Heart left ventricle (tissue), 16 donors: ENCODE measurements around the gene PDGFRA. TPM values are rescaled to one million over a fixed set of nuclear protein-coding genes. Genes with fewer than 3 reads are reported as not detected.
A peak's percentile ranks its signal among the peaks of the same experiment; 100 is the strongest.

Experiments used
- ATAC-seq, 4 donors: fragments of 200-7000 bp; cut with Tn5 transposase; one replicate each; pipeline ENCODE4 v1.9.1; 2020 to 2022; ENCODE audit warnings: moderate library complexity in 4 of 4, mild to moderate bottlenecking in 3 of 4, moderate number of reproducible peaks in 1 of 4
- DNase-seq, 5 donors: peaks; one replicate each; pipeline ENCODE4 v3.0.0-alpha.2; 2020
- H3K27ac ChIP-seq, 12 donors: fragments of 200-600 bp; sonication (generic) in 4 of 12; one replicate each; pipeline versions ENCODE4 v1.5.0 to v1.8.0; 2016 to 2022; ENCODE audit warnings: mild to moderate bottlenecking in 2 of 12
- H3K27me3 ChIP-seq, 9 donors: fragments of 200-600 bp; sonication (generic) in 2 of 9; one replicate each; pipeline versions ENCODE4 v1.5.1 to v1.8.0; 2016 to 2022; ENCODE audit warnings: mild to moderate bottlenecking in 3 of 9
- H3K36me3 ChIP-seq, 9 donors: fragments of 200-600 bp; sonication (generic) in 2 of 9; one replicate each; pipeline versions ENCODE4 v1.5.0 to v1.8.0; 2018 to 2022; ENCODE audit warnings: mild to moderate bottlenecking in 2 of 9
- H3K4me1 ChIP-seq, 12 donors: fragments of 200-600 bp; sonication (generic) in 4 of 12; one replicate each; pipeline versions ENCODE4 v1.5.0 to v1.8.0; 2016 to 2022; ENCODE audit warnings: mild to moderate bottlenecking in 3 of 12
- H3K4me3 ChIP-seq, 12 donors: fragments of 200-600 bp; sonication (generic) in 4 of 12; one replicate each; pipeline versions ENCODE4 v1.5.0 to v1.8.0; 2017 to 2022; ENCODE audit warnings: mild to moderate bottlenecking in 9 of 12, moderate library complexity in 4 of 12
- H3K9me3 ChIP-seq, 12 donors: fragments of 200-600 bp; sonication (generic) in 4 of 12; one replicate each; pipeline versions ENCODE4 v1.5.0 to v1.8.0; 2016 to 2022; ENCODE audit warnings: mild to moderate bottlenecking in 1 of 12
- POLR2A ChIP-seq, 2 donors: fragments of 450-650 bp; IDR thresholded peaks; one replicate each; pipeline ENCODE4 v1.6.1; 2017; ENCODE audit warnings: antibody characterized with exemption in 2 of 2, mild to moderate bottlenecking in 2 of 2, moderate library complexity in 2 of 2
- WGBS, 4 donors: extraction: QIAGEN DNeasy Blood & Tissue Kit in 2 of 4; methylation state at CpG; one replicate each; pipeline versions ENCODE4 v1.1.5 to v1.1.7; 2013 to 2018; 5-methylcytosine and 5-hydroxymethylcytosine counted together
- intact Hi-C, 10 donors: fragments of 100-400 bp; cut with DNase I; formaldehyde crosslinking; loops; one replicate each; pipeline versions ENCODE4 v1.11.1 to v1.14.2; 2022
- polyA plus RNA-seq, 2 donors: library from polyadenylated mRNA; stranded (reverse); fragments of 200-250 nt; gene quantifications; one replicate each; pipeline ENCODE4 v1.2.3, GENCODE V29; 2013
- total RNA-seq, 9 donors: library from RNA; depleted of rRNA in 2 of 9; stranded (reverse); fragments of >200 nt in 2 of 9; fragmentation: NEBNext Ultra II Directional in 3 of 9; extraction: Animal tissue kit (Norgen Biotek cat#: 25700) in 3 of 9; gene quantifications; one replicate each; pipeline versions ENCODE4 v1.1.0 to v1.2.4, GENCODE V29; 2016 to 2023
- TF ChIP-seq, protein P1 (sequence below), 12 donors: fragments of 200-600 bp; sonication (generic) in 4 of 12; IDR thresholded peaks; one replicate each; pipeline versions ENCODE4 v1.5.0 to v1.8.0; 2018 to 2022; ENCODE audit warnings: antibody characterized with exemption in 12 of 12, mild to moderate bottlenecking in 5 of 12
- donor health status: ischemic (EF 13 %, LVEDD 7.1; RV severe dilation, severe dysfunction).
- donor health status: healthy with polysubstance abuse.
- donor health status: DM: no; HTN: yes; CAD: no.
- donor health status: DM: no; HTN: no; CAD: no.
- donor health status: ischemic (EF 25% LVEDD 6.9; RV normal size, moderate dysfunction).
- donor health status: ischemic (EF 25% LVEDD 5.7; RV mildly dilated, moderate dysfunction).
- donor health status: healthy.
- donor health status: DM: yes; HTN: yes; CAD: no.
- donor health status: ischemic (EF 35%, LVEDD 5.7; RV mildly dilated, moderate dysfunction).
- donor health status: nonischemic (EF 11% LVEDD 7.7; RV severe dilation, severe dysfunction).
- donor health status: DM: yes; HTN: yes; CAD: no.
- donor health status: PGD.
- donor health status: ischemic (EF 29% LVEDD 5.4; RV normal size, mild dysfunction).
- donor health status: nonischemic (EF 23%, LVEDD 6.1; RV moderate dilation, normal function).

The PDGFRA gene
- total and polyA plus RNA-seq, 11 donors, result 4.3 to 58.1 (median 18.9) TPM

DNA sequence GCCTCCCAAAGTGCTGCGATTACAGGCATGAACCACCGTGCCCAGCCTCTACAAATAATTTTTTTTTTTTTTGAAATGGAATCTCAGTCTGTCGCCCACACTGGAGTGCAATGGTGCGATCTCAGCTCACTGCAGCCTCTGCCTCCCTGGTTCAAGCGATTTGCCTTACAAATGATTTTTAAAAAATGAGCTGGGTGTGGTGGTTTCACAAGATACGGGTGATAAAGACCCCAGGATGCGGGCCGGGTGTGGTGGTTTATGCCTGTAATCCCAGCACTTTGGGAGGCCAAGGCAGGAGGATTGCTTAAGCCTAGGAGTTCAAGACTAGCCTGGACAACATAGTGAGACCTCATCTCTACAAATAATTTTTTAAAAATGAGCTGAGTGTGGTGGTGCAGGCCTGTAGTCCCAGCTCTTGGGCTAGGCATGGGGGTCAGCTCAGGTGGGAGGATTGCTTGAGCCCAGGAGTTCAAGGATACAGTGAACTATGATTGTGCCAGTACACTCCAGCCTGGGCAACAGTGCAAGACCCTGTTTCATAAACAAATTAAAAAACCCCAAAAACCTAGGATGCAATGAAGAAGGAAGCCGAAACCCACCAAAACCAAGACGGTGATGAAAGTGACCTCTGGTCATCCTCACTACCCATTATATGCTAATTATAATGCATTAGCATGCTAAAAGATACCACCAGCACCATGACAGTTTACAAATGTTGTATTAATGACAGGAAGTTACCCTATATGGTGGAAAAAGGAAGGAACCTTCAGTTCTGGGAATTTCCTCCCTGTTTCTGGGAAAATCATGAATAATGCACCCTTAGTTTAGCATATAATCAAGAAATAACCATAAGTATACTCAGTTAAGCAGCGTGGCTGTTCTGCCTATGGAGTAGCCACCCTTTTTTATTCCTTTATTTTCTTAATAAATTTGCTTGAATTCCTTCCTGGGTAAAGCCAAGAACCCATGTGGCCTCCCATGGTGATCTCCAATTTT lies 27.7 kb downstream of the PDGFRA start:
- no peak for ATAC-seq
- TF ChIP-seq POLR2A (IDR thresholded peaks at IDR 0.05), result no peak
- TF ChIP-seq, protein P1, sequence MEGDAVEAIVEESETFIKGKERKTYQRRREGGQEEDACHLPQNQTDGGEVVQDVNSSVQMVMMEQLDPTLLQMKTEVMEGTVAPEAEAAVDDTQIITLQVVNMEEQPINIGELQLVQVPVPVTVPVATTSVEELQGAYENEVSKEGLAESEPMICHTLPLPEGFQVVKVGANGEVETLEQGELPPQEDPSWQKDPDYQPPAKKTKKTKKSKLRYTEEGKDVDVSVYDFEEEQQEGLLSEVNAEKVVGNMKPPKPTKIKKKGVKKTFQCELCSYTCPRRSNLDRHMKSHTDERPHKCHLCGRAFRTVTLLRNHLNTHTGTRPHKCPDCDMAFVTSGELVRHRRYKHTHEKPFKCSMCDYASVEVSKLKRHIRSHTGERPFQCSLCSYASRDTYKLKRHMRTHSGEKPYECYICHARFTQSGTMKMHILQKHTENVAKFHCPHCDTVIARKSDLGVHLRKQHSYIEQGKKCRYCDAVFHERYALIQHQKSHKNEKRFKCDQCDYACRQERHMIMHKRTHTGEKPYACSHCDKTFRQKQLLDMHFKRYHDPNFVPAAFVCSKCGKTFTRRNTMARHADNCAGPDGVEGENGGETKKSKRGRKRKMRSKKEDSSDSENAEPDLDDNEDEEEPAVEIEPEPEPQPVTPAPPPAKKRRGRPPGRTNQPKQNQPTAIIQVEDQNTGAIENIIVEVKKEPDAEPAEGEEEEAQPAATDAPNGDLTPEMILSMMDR (IDR thresholded peaks at IDR 0.05), result no peak
- Histone ChIP-seq H3K9me3 (no peaks in the 10 kb centered on the region), H3K4me1 (peaks cover 0 to 18% (median 0%) of the 10 kb centered on the region in 12 donors), H3K27me3 (no peaks in the 10 kb centered on the region), H3K36me3 (peaks cover 0 to 17% (median 0%) of the 10 kb centered on the region in 9 donors), H3K4me3 (no peak overlapping the region), H3K27ac (no peak overlapping the region)
- DNase-seq, result no peak
- intact Hi-C loops, result no loop called here
- 87 to 96% (median 93%) methylated on average over 11 of the region's 11 CpGs for WGBS, 4 donors

DNA sequence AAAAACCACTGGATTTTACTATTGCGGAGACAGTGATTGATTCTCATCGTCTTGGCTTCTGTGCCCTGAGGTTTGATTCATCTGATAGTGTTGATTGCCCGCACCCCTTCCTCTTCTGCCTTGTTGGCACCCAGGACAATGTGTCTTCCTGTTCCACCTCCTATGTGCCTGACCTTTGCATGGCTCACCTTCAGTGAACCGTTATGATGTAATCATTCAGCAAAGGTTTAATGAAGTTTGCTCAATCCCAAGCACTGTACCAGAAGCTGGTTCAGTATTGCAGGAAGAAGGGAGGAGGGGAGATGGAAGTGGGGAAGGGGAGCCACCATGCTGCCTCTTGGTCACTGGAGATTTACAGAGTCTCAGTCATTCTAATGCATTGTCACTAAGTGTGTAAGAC lies 36.3 kb downstream of the PDGFRA start:
- WGBS, 4 donors, result 79 to 93% (median 89%) methylated on average over 4 of the region's 4 CpGs
- Histone ChIP-seq H3K36me3 (peaks cover 0 to 88% (median 0%) of the 10 kb centered on the region in 9 donors), H3K9me3 (no peaks in the 10 kb centered on the region), H3K4me3 (no peak overlapping the region), H3K27me3 (no peaks in the 10 kb centered on the region), H3K27ac (no peak overlapping the region), H3K4me1 (no peaks in the 10 kb centered on the region)
- DNase-seq (no peak), ATAC-seq (no peak)
- intact Hi-C loops, result no loop called here
- TF ChIP-seq POLR2A (IDR thresholded peaks at IDR 0.05), result no peak
- TF ChIP-seq, protein P1 (IDR thresholded peaks at IDR 0.05), result no peak

DNA sequence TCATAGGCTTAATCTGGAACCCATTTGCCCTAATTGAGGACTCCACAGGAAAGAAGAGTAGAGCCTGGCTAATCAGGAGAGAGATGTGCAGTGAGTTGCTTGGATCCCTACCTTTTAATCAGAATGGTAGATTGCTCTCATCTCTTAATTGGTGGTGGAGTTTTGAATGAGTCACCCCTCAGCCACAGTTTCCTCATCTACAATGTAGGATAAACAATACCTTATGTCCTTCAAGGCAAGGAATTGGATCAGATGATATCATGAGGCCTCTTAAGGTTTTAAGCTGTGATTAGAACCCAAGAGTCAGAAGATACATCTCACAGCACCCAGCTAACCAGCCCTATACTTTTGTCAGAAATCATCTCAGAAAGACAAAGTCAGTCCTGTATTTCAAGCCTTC lies 39.1 kb downstream of the PDGFRA start:
- DNase-seq (no peak), ATAC-seq (no peak)
- no peaks in the 10 kb centered on the region for H3K4me1 ChIP-seq
- no peak overlapping the region for H3K27ac ChIP-seq
- TF ChIP-seq POLR2A (IDR thresholded peaks at IDR 0.05), result no peak
- TF ChIP-seq, protein P1 (IDR thresholded peaks at IDR 0.05), result no peak
- no peaks in the 10 kb centered on the region for H3K27me3 ChIP-seq
- peaks cover 0 to 86% (median 0%) of the 10 kb centered on the region in 9 donors for H3K36me3 ChIP-seq
- H3K9me3 ChIP-seq, result no peaks in the 10 kb centered on the region
- no peak overlapping the region for H3K4me3 ChIP-seq
- intact Hi-C loops, result no loop called here

DNA sequence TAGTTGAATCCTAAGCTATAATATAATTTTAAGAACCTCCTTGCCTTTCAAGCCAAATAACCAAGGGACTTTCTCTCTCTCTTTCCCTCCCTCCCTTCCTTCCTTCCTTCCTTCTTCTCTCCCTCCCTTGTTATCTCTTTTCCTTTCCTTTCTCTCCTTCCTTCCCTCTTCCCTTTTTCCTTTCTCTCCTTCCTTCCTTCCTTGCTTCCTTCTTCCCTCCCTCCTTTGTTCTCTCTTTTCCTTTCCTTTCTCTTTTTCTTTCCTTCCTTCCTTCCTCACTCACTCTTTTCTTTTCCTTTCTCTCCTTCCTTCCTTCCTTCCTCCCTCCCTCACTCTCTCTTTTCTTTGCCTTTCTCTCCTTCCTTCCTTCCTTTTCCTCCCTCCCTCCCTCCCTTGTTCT lies 42.4 kb downstream of the PDGFRA start:
- Histone ChIP-seq H3K4me3 (no peak overlapping the region), H3K4me1 (peaks cover 0 to 14% (median 4%) of the 10 kb centered on the region in 12 donors), H3K9me3 (no peaks in the 10 kb centered on the region), H3K27me3 (peaks cover 0 to 5% (median 0%) of the 10 kb centered on the region in 9 donors), H3K36me3 (peaks cover 0 to 77% (median 0%) of the 10 kb centered on the region in 9 donors), H3K27ac (peak overlapping the region in 1 of 12 donors; percentile 2)
- no peak for ATAC-seq
- intact Hi-C loops, result no loop called here
- DNase-seq, result no peak
- TF ChIP-seq, protein P1 (IDR thresholded peaks at IDR 0.05), result no peak
- no peak for TF ChIP-seq POLR2A (IDR thresholded peaks at IDR 0.05)
